Mammary epithelial cell (primary cell): ENCODE data around the gene NEIL1.
"Not testable (repeated sequence)": the region's sequence is repeated elsewhere in the genome, so short reads cannot be mapped to it uniquely, and the experiment has no call there.

Experiments
- CTCF ChIP-seq, 2 donors: IDR thresholded peaks in 1 of 2; conservative IDR thresholded peaks in 1 of 2; 2 replicates each; pipeline ENCODE4 v1.5.1; 2011 to 2012; ENCODE audit warnings: inconsistent platforms in 2 of 2, low read length in 2 of 2, mild to moderate bottlenecking in 2 of 2, control low read depth in 1 of 2, low read depth in 1 of 2; ENCODE audit not compliant: insufficient read depth in 1 of 2; ENCODE audit errors: extremely low read depth in 1 of 2
- EZH2 ChIP-seq: IDR thresholded peaks from 2 replicates; pipeline ENCODE4 v1.6.1; 2012; ENCODE audit warnings: low read length, inconsistent platforms, borderline replicate concordance

GRCh38 chr15:75332093-75332492 is 14.7 kb upstream of the NEIL1 start:
- TF ChIP-seq CTCF (conservative IDR thresholded peaks at IDR 0.05 in 1 of 2, IDR thresholded peaks at IDR 0.05 in 1 of 2; ENCODE audit: extremely low read depth in 1 of 2, insufficient read depth in 1 of 2, low read depth in 1 of 2, low read length in 2 of 2); EZH2: not testable (repeated sequence)
